Stomach (tissue), 9 donors: ENCODE data around the gene PNCK. TPM values are rescaled to one million over a fixed set of nuclear protein-coding genes. Genes with fewer than 3 reads are reported as not detected.
A peak's percentile ranks its signal among the peaks of the same experiment; 100 is the strongest.

ENCODE experiments used
- DNase-seq, 2 donors: peaks; one replicate each; pipeline versions ENCODE4 v3.0.0 to v3.0.0-alpha.2; 2013 to 2019
- H3K27ac ChIP-seq, 5 donors: fragments of 200-600 bp in 4 of 5; sonication (generic) in 4 of 5; one replicate each; pipeline ENCODE4 v1.5.1; 2013 to 2019; ENCODE audit warnings: mild to moderate bottlenecking in 1 of 5, moderate library complexity in 1 of 5
- H3K27me3 ChIP-seq, 3 donors: fragments of 200-600 bp; sonication (generic); one replicate each; pipeline ENCODE4 v1.5.1; 2017 to 2019; ENCODE audit warnings: mixed run types in 1 of 3
- H3K36me3 ChIP-seq, 4 donors: fragments of 200-600 bp; sonication (generic); 1 replicate in 3 of 4; 2 replicates in 1 of 4; pipeline ENCODE4 v1.5.1; 2016 to 2019
- H3K4me1 ChIP-seq, 4 donors: fragments of 200-600 bp; sonication (generic); one replicate each; pipeline ENCODE4 v1.5.1; 2016 to 2019
- H3K4me3 ChIP-seq, 4 donors: fragments of 200-600 bp; sonication (generic) in 3 of 4; one replicate each; pipeline ENCODE4 v1.5.1; 2016 to 2019; ENCODE audit warnings: mild to moderate bottlenecking in 1 of 4
- H3K9me3 ChIP-seq, 4 donors: fragments of 200-600 bp; sonication (generic); one replicate each; pipeline ENCODE4 v1.5.1; 2016 to 2019
- EP300 ChIP-seq: sonication (generic); formaldehyde crosslinking; IDR thresholded peaks from one replicate; pipeline ENCODE4 v1.6.1; 2017; ENCODE audit warnings: antibody characterized with exemption
- POLR2A ChIP-seq, 4 donors: fragments of 450-650 bp; IDR thresholded peaks; one replicate each; pipeline ENCODE4 v1.6.1; 2016; ENCODE audit warnings: antibody characterized with exemption in 4 of 4, control low read depth in 2 of 4, mild to moderate bottlenecking in 1 of 4, moderate library complexity in 1 of 4
- POLR2AphosphoS5 ChIP-seq, 3 donors: sonication (generic); formaldehyde crosslinking; IDR thresholded peaks; one replicate each; pipeline ENCODE4 v1.6.1; 2016; ENCODE audit warnings: antibody characterized with exemption in 3 of 3
- WGBS, 5 donors: extraction: QIAGEN DNeasy Blood & Tissue Kit in 3 of 5; methylation state at CpG; one replicate each; pipeline versions ENCODE4 v1.1.5 to v1.1.7; 2013 to 2018; 5-methylcytosine and 5-hydroxymethylcytosine counted together
- intact Hi-C: fragments of 100-400 bp; cut with DNase I; formaldehyde crosslinking; loops from one replicate; pipeline ENCODE4 v1.15.1; 2023; ENCODE audit warnings: low total_unique reads
- polyA plus RNA-seq, 3 donors: library from polyadenylated mRNA; stranded (reverse); fragments of 200-250 nt; gene quantifications; one replicate each; pipeline ENCODE4 v1.2.3, GENCODE V29; 2013
- total RNA-seq, 5 donors: library from RNA; depleted of rRNA; stranded (reverse); fragments of >200 nt; gene quantifications; one replicate each; pipeline versions ENCODE4 v1.1.0 to v1.2.3, GENCODE V29; 2014 to 2016
- TF ChIP-seq, protein P1 (sequence below), 7 experiments: fragments of 450-650 bp in 4 of 7; fragments of 200-600 bp in 3 of 7; sonication (generic) in 3 of 7; IDR thresholded peaks; one replicate each; pipeline ENCODE4 v1.5.1; 2016 to 2019; ENCODE audit warnings: antibody characterized with exemption in 7 of 7, control low read depth in 2 of 7, mild to moderate bottlenecking in 1 of 7
- donor health status: healthy with polysubstance abuse.
- donor health status: Bipolar disorder and iron deficiency.
- donor health status: healthy.

PNCK gene
- total and polyA plus RNA-seq, 8 donors: 0.44 to 21.0 (median 8.3) TPM; not detected in 1

DNA sequence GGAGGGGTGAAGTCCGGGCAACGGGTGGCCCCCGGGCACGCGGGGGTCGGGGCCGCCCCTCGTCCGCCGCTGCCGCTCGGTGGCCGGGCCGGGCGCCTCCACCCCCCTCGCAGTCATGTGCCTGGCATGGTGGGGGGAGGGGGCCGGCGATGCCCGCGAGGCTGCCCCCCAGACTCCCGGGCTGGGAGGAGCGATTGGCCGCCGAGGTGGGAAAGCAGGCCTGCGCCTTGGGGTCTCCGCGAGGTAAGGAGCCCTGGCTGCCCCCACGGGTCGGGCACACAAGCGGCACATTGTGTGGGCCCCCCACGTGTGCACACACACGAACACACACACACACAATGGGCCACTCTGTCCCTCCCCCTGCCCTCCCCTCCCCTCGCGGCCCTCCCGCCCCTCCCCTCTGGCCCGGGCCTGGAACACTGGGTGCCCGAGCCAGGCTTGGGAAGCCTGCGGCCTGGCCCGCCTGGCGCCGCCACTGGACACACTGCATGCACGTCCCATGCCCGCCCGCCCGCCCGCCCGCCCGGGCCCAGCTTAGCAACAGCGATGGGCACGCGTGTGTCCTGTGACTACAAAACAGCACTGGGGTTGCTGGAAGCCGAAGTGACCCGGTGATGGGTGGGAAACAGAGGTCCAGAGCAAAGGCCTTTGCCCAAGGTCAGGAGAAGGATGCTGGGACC lies 15.4 kb upstream of the PNCK start:
- H3K27ac ChIP-seq: peak overlapping the region in 2 of 5 donors; percentile 74 to 82
- H3K4me3 ChIP-seq: peak overlapping the region; percentile 42 to 50 (median 45)
- peaks cover 0 to 8% (median 0%) of the 10 kb centered on the region in 4 donors for H3K36me3 ChIP-seq
- peak; percentile 53 to 57 for DNase-seq
- peaks cover 0 to 2% (median 0%) of the 10 kb centered on the region in 4 donors for H3K9me3 ChIP-seq
- intact Hi-C loops: no loop called here
- WGBS, 5 donors: 0 to 47% (median 40%) methylated on average over 1 to 42 of the region's 53 CpGs
- TF ChIP-seq POLR2A (IDR thresholded peaks at IDR 0.05): no peak
- no peak for TF ChIP-seq EP300
- TF ChIP-seq, protein P1, sequence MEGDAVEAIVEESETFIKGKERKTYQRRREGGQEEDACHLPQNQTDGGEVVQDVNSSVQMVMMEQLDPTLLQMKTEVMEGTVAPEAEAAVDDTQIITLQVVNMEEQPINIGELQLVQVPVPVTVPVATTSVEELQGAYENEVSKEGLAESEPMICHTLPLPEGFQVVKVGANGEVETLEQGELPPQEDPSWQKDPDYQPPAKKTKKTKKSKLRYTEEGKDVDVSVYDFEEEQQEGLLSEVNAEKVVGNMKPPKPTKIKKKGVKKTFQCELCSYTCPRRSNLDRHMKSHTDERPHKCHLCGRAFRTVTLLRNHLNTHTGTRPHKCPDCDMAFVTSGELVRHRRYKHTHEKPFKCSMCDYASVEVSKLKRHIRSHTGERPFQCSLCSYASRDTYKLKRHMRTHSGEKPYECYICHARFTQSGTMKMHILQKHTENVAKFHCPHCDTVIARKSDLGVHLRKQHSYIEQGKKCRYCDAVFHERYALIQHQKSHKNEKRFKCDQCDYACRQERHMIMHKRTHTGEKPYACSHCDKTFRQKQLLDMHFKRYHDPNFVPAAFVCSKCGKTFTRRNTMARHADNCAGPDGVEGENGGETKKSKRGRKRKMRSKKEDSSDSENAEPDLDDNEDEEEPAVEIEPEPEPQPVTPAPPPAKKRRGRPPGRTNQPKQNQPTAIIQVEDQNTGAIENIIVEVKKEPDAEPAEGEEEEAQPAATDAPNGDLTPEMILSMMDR (IDR thresholded peaks at IDR 0.05): no peak
- no peak for TF ChIP-seq POLR2AphosphoS5 (IDR thresholded peaks at IDR 0.05)
- H3K27me3 ChIP-seq: peaks cover 8 to 21% (median 20%) of the 10 kb centered on the region in 3 donors
- peaks cover 0 to 28% (median 20%) of the 10 kb centered on the region in 4 donors for H3K4me1 ChIP-seq

DNA sequence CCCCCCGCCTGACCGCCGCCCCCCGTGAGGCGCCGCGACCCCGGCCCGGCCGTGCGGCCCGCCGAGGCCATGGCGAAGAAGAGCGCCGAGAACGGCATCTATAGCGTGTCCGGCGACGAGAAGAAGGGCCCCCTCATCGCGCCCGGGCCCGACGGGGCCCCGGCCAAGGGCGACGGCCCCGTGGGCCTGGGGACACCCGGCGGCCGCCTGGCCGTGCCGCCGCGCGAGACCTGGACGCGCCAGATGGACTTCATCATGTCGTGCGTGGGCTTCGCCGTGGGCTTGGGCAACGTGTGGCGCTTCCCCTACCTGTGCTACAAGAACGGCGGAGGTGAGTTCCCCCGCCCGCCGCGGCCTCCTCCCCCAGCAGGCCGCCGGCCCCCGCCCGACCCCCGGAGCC lies 14.9 kb upstream of the PNCK start:
- 1 to 46% (median 9%) methylated on average over 11 to 50 of the region's 57 CpGs; no CpG with 5 or more reads in 1 of the 5 donors for WGBS, 5 donors
- DNase-seq: no peak

DNA sequence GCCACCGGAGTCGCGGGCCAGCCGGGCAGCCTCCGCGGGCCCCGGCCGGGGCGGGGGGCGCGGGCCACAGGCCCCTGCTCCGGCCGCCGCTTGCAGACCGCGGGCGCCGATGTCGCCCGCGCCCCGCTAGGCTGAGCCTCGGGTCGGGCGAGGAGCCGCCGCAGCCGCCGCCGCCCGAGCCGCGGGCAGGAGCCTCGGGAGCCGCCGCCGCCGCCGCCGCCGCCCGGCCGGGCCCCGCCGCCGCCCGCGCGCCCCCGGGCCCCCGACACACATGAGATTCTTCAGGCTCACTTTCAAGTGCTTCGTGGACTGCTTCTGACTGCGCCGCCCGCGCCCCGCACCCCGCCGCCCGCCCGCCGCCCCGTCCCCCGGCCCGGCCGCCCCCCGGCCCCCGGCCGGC lies 14.5 kb upstream of the PNCK start:
- DNase-seq: no peak
- Histone ChIP-seq H3K4me3 (no peak overlapping the region), H3K36me3 (no peaks in the 10 kb centered on the region), H3K9me3 (peaks cover 0 to 11% (median 4%) of the 10 kb centered on the region in 4 donors), H3K4me1 (peaks cover 0 to 25% (median 20%) of the 10 kb centered on the region in 4 donors), H3K27me3 (peaks cover 8 to 21% (median 20%) of the 10 kb centered on the region in 3 donors), H3K27ac (peak overlapping the region in 1 of 5 donors; percentile 64)
- intact Hi-C loops: no loop called here
- TF ChIP-seq POLR2A (IDR thresholded peaks at IDR 0.05) (no peak), EP300 (no peak), POLR2AphosphoS5 (IDR thresholded peaks at IDR 0.05) (no peak)
- TF ChIP-seq, protein P1 (IDR thresholded peaks at IDR 0.05): no peak
- WGBS, 5 donors: 2 to 54% (median 35%) methylated on average over 4 to 29 of the region's 69 CpGs; no CpG with 5 or more reads in 2 of the 5 donors

More for the DNA sequence above, 14.9 kb upstream of the PNCK start:
- Histone ChIP-seq H3K27me3 (peaks cover 8 to 21% (median 20%) of the 10 kb centered on the region in 3 donors), H3K4me1 (peaks cover 0 to 28% (median 20%) of the 10 kb centered on the region in 4 donors), H3K36me3 (peaks cover 0 to 3% (median 0%) of the 10 kb centered on the region in 4 donors), H3K9me3 (peaks cover 0 to 7% (median 2%) of the 10 kb centered on the region in 4 donors), H3K4me3 (peak overlapping the region; percentile 42 to 50 (median 45)), H3K27ac (peak overlapping the region in 2 of 5 donors; percentile 74 to 82)
- intact Hi-C loops: no loop called here
- TF ChIP-seq POLR2A (IDR thresholded peaks at IDR 0.05): no peak
- TF ChIP-seq POLR2AphosphoS5 (IDR thresholded peaks at IDR 0.05): no peak
- TF ChIP-seq EP300: no peak
- TF ChIP-seq, protein P1 (IDR thresholded peaks at IDR 0.05): no peak

DNA sequence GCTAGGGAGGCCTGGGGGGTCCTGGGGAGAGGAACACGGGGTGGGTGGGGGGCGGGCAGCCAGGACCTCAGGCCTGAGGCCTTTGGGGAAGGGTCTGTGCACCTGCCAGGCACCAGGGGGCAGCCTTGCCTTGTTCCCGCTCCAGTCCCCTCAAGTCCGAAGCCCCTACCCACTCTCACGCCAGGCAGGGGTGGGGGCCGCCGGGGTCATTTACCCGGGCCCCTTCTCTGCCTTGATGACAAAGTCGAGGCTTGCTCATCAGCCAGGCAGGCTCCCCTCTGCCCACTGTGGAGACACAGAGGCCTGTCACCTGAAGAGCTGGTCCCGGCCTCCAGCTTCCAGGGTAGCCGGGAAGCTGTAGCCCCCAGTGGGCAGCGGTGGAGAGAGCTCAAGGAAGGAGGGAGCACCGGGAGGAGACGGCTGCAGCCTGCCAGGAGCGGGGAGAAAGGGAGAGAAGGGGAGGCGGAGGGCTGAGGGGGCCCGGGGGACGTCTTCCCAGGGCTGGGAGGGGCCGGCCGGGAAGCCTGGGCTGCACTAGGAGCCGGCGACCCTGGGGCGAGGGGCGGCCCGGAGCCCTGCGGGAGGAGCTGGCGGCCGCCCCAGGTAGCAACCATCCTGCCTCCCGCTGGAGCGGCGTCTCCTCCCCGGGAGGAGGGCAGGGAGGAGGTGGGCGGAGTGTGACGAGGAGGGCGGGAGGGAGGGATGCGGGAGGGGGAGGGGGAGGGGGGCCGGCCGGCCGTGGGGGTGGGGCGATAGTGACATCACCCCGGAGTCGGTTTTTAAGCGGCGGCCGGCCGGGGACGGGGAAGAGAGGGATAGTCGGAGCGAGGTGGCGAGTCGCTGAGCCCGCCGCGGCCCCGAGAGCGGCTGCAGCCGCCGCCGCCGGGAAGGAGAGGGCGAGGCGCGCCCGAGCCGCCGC lies 13.8 kb upstream of the PNCK start, which contains the start of gene SLC6A8:
Gene SLC6A8, plus strand, starts transcription at position 806 of the 919 bp plus-strand sequence. CDS start 649 bp downstream, outside the sequence.
- peak within 1 kb of the TSS in 3 of 5 donors; percentile 49 to 82 (median 74) for H3K27ac ChIP-seq
- WGBS, 5 donors: 1 to 41% (median 12%) methylated on average over 7 to 41 of the region's 66 CpGs
- TF ChIP-seq, protein P1 (IDR thresholded peaks at IDR 0.05): peak in 2 of 7 experiments; percentile 14 to 37
- TF ChIP-seq EP300 (no peak), POLR2A (IDR thresholded peaks at IDR 0.05) (no peak), POLR2AphosphoS5 (IDR thresholded peaks at IDR 0.05) (peak in 2 of 3 donors; percentile 22 to 51)
- no peaks in the 10 kb centered on the region for H3K36me3 ChIP-seq
- H3K27me3 ChIP-seq: peaks cover 8 to 21% (median 20%) of the 10 kb centered on the region in 3 donors
- peak; percentile 74 to 83 for DNase-seq
- H3K9me3 ChIP-seq: peaks cover 0 to 14% (median 4%) of the 10 kb centered on the region in 4 donors
- intact Hi-C loops: no loop called here
- H3K4me1 ChIP-seq: peaks cover 0 to 24% (median 20%) of the 10 kb centered on the region in 4 donors
- peak within 1 kb of the TSS; percentile 45 to 50 (median 45) for H3K4me3 ChIP-seq
